Fibroblast of lung (primary cell): Measurements from ENCODE around the gene SNX6.
"Not testable (repeated sequence)": the region's sequence is repeated elsewhere in the genome, so short reads cannot be mapped to it uniquely, and the experiment has no call there.

ENCODE experiments used
- CTCF ChIP-seq, 2 donors: IDR thresholded peaks in 1 of 2; conservative IDR thresholded peaks in 1 of 2; 1 replicate in 1 of 2; 2 replicates in 1 of 2; pipeline ENCODE4 v1.5.1; 2011 to 2012; ENCODE audit warnings: low read length in 2 of 2, control low read depth in 1 of 2, inconsistent platforms in 1 of 2, low read depth in 1 of 2, mild to moderate bottlenecking in 1 of 2
- EZH2 ChIP-seq: IDR thresholded peaks from 2 replicates; pipeline ENCODE4 v1.5.1; 2012; ENCODE audit warnings: low read length, control low read depth, mild to moderate bottlenecking; ENCODE audit errors: missing control alignments

DNA sequence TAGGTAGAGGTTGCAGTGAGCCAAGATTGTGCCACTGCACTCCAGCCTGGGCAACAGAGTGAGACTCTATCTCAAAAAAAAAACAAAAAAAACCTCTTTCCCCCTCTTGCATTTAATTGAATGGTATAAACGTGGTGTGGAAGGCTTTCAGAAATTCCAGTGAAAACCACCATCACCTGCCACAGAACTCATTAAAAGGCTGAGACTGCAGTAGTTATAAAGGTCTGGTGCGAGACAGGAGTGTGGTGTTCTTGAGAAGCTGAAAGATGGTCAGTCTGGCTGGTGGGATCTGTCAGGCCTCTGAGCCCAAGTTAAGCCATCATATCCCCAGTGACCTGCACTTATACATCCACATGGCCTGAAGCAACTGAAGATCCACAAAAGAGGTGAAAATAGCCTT, 20.1 kb upstream of the SNX6 start:
- TF ChIP-seq CTCF (conservative IDR thresholded peaks at IDR 0.05 in 1 of 2, IDR thresholded peaks at IDR 0.05 in 1 of 2; ENCODE audit: low read depth in 1 of 2, low read length in 2 of 2); EZH2: not testable (repeated sequence)
